ENCODE results near the gene PLCG1.

The PLCG1 gene

DNA sequence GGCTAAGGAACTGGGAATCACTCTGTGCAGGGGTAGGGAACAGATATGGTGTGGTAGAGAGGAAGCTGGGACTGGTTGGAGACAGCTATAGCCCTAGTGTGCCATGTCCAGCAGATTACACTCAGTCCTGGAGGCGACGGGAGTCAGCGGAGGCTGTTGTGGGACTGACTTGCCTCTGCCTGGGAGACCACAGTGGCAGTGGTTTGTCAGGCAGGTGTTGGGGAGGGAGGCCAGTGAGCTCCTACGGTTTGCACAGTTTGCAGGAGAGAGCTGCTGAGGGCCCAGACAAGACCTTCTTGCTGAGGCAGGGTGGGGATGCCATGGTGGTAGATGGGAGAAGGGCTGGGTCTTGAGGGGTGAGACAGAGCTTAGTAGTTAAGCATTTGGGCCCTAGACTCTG is 4.9 kb downstream of the PLCG1 start:
- no peak for DNase-seq (ENCODE audit: low read depth)

GRCh38 chr20:41142919-41143318 is 5.6 kb downstream of the PLCG1 start:
- DNase-seq (ENCODE audit: low read depth) = no peak

DNA sequence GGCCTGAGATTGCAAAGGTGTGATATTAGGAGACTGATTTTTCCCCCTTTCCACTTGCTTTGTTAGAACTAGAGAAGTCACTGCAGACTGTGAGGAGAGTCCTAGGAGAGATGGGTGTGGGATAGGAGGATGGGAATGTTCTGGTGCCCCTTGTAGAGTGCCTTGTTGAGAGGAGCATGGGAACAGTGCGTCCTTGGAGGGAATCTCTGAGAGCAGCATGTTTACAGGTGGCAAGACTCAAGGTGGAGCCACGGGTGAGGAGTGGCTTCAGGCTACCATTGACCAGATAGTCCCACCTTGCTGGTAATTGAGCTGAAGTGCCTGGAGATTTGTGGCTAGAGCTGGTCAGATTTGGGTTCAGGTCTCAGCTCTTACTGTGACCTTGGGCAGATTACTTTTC is 6.0 kb downstream of the PLCG1 start:
- DNase-seq (ENCODE audit: low read depth) = no peak

DNA sequence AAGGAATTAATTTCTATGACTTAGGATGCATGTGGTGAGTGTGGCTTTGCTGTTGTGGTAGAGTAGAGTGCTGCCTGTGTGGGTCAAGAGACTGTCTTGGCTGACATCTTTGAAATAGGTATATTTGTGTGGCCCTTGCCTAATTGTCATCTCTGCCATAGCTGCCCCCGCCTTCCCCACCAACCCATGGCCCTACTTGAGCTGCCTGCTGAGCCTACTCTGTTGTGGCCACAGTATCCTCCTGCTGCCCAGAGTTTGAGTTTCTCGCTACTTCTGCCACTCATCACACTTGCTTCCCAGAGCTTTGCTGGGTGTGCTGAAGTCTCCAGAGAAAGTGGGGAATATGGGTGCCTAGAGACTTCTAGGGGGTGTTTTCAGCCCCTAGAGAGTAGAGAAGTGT is 8.0 kb downstream of the PLCG1 start:
- DNase-seq (ENCODE audit: low read depth) = no peak

- DNase-seq (ENCODE audit: low read depth) = no peak
Observed at GRCh38 chr20:41145821-41146620, 8.7 kb downstream of the PLCG1 start.

DNA sequence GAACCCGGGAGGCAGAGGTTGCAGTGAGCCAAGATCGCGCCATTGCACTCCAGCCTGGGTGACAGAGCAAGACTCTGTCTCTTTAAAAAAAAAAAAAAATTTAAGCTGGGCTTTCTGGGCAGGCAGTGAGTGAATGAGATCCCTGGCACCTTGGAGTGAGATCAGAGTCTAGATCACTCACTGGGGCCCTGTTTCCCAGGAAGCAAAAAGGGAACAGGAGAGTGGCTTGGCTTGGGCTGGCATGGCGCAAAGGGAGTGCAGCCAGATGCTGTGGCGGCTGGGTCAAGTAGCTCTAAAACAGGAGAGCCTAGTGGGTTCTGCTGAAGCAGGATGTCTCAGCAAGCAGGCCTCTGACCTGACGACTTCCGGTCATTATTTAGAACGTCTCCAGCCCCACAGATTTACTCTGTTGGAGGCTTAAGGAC is 10.4 kb downstream of the PLCG1 start:
- DNase-seq (ENCODE audit: low read depth) = no peak

DNA sequence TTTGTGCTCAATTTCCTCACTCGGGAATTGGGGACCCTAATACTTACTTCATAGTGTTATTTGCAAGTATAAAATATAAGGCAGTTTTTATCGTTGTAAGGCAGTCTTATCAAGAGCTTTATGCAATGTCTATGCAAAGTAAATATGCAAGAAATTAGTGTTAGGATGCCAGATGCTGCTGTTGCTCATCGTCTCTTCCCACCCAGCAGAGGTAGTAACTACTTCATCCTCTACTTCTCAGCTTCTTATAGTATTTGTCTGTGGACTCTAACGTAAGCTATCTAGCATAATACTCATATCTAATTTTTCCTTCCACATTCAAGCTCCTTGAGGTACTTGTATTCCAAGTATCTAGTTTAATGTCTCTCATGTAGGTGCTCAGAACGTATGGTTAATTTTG is 11.6 kb downstream of the PLCG1 start:
- DNase-seq (ENCODE audit: low read depth) = no peak

- no peak for DNase-seq (ENCODE audit: low read depth)
Observed at GRCh38 chr20:41150664-41151063, 13.3 kb downstream of the PLCG1 start.

GRCh38 chr20:41151134-41151869 is 14.0 kb downstream of the PLCG1 start:
- no peak for DNase-seq (ENCODE audit: low read depth)

DNA sequence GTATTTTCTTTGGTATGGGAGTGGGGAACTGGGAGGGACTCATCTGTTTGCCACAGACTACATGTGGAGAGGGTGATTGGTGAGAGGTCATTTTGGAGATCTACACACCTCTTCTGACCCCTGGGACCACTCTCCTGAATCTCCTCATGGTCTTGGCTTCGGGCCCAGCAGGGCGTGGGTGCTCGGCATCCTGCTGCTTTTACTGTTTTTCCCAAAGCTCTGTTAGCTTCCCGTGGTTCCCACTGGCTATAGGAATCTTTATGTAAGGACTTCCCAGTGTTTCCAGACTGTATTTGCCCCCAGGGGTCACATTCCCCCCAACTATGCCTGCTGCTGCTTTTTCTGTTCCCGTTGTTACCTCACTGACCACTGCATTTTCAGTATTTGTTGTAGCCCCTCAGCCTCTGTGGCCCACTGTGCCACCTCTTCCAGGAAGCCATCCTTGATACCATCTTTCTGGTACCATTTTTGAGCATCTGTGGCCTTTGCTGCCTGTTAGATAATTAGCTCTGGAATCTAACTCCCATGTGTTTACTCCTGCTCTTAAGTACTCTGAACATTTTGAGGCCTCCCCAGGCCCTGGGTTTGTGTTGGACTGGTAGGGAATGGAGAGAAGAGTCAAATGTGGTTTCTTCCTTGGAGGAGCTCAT is 14.9 kb downstream of the PLCG1 start:
- DNase-seq (ENCODE audit: low read depth) = no peak

GRCh38 chr20:41154436-41155176 is 17.3 kb downstream of the PLCG1 start:
- DNase-seq (ENCODE audit: low read depth) = no peak

DNA sequence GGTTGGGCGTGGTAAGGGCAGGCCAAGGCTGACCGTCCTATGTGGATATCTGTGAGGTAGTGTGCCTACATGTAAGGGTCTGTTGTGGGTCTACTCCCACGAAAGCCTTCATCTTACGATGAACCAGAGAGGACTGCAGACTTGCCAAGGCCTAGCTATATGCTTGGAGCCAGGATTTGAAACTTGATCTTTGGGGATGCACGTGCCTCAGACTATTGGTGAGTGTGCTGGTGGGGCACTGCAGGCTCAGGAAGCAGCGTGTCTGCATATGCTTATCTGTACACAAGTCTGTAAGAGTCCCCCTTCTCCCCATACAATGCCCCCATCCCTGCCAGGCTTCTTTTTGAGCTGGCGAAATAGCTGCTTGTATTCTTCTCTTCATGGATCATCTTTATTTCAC is 17.9 kb downstream of the PLCG1 start:
- DNase-seq (ENCODE audit: low read depth) = no peak

DNA sequence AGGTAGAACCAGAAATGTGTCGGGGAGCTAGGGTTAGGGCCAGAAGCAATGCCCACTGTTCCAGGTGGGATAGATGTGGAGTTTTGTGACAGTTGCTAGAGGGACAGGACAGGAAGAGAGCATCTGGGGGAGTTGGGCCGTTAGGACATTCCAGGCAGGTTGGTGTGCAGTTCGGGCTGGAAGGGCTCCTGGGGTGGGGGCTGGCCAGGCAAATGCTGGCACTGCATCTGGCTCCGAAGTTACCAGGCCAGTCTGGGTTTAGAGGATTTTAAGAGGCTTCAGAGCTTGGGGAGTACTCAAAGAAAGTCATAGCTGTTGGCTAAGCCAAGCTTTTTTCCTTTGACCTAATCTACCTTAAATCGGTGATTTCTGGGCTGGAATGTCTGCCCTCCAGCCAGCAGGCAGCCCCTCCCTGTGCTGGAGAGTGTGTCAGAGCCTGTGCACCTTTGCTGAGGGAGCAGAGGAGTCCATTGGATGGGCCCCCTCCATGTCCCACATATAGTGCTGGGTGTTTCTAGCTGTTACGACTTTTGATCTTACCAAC is 20.8 kb downstream of the PLCG1 start:
- no peak for DNase-seq (ENCODE audit: low read depth)

- no peak for DNase-seq (ENCODE audit: low read depth)
Observed at GRCh38 chr20:41159547-41159946, 22.2 kb downstream of the PLCG1 start.

- no peak for DNase-seq (ENCODE audit: low read depth)
Observed at GRCh38 chr20:41160686-41161085, 23.3 kb downstream of the PLCG1 start.

DNA sequence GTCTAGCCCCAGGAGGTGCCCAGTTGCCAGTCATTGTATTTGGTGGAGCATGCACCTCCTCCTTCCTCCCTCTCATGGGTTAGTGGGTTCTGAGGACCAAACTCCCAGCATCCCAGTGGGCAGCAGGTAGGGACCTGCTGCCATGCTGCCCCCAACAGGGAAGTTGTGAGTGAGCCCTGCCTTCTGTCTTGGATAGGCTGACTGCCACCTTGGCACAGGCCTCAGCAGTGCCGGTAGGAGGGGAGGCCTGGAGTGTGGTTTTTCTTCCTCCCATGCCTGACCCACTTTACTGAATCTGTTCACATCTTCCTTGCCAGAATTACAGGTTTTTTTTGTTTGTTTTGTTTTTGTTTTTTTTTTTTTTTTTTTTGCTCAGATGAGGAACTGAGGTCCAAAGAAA is 24.5 kb downstream of the PLCG1 start:
- DNase-seq (ENCODE audit: low read depth) = no peak

GRCh38 chr20:41162396-41162795 is 25.1 kb downstream of the PLCG1 start:
- DNase-seq (ENCODE audit: low read depth) = no peak

DNA sequence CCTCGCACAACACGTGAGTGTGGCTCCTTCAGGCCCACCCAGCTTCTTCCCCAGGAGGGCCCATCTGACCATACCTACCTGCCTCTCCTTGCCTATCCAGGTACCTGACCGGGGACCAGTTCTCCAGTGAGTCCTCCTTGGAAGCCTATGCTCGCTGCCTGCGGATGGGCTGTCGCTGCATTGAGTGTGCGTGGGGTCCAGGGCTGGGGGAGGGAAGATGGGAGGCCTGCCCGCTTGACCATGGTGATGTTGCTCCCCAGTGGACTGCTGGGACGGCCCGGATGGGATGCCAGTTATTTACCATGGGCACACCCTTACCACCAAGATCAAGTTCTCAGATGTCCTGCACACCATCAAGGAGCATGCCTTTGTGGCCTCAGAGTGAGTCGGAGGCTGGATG is 26.5 kb downstream of the PLCG1 start:
- no peak for DNase-seq (ENCODE audit: low read depth)

- no peak for DNase-seq (ENCODE audit: low read depth)
Observed at GRCh38 chr20:41165001-41165882, 27.9 kb downstream of the PLCG1 start.

- no peak for DNase-seq (ENCODE audit: low read depth)
Observed at GRCh38 chr20:41166201-41167117, 29.1 kb downstream of the PLCG1 start.
